ENCODE measurements around the gene C21orf58.
"Not testable (repeated sequence)": the region's sequence is repeated elsewhere in the genome, so short reads cannot be mapped to it uniquely, and the experiment has no call there.

The C21orf58 gene

DNA sequence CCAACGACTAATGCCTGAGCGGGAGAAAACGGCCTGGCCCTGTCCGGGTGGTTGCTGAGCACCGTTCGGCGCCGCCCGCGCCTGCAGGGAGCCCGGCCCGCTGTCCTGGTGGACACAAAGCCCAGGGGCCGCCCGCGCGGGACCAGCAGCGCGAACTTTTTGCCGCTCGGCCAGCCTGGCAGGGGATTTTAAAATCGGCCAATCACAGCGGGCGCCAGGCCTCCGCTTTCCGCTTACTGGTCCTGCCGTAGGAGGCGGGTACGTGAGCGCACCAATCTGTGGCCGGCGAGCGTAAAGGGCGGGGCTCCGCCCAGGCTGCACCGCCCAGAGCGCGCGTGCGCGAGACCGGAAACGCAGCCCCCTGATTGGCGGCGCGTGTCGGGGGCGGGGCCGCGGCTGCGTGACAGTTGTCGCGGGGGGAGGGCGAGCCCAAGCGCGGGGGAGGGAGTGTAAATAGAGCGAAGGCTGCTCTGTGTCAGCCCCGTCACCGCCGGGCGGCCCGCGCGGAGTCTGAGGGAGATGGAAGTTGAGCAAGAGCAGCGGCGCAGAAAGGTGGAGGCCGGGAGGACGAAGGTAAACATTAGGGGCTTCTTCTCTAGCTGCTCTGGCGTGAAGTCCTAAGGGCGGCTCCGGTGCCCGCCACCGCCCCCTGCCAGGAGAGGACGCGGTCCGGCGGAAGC lies at the start of gene C21orf58, which contains the start of gene PCNT:
Gene C21orf58 (minus strand): TSS at position 161 of the 680 bp plus-strand sequence. CDS start 1,132 bp downstream, outside the sequence.
Gene PCNT (plus strand): TSS at position 447 of the 680 bp plus-strand sequence. CDS start 73 bp downstream, at position 520.
- DNase-seq (ENCODE audit: low read depth, low spot score): peak; percentile 81

DNA sequence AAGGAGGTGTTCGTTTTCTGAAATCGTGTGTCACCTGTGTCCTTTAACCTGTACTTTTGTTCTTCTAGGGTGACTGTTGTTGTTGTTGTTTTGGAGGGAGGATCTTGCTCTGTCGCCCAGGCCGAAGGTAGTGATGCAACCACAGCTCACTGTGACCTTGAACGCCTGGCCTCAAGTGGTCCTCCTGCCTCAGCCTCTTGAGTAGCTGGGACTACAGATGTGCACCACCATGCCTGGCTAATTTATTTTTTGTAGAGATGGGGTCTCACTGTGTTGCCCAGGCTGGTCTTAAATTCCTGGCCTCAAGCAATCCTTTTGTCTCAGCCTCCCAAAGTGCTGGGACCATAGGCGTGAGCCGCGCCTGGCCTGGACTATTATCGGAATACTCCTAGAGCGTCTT lies 49.3 kb upstream of the C21orf58 start:
- not testable (repeated sequence) for DNase-seq (ENCODE audit: low read depth, low spot score)

DNA sequence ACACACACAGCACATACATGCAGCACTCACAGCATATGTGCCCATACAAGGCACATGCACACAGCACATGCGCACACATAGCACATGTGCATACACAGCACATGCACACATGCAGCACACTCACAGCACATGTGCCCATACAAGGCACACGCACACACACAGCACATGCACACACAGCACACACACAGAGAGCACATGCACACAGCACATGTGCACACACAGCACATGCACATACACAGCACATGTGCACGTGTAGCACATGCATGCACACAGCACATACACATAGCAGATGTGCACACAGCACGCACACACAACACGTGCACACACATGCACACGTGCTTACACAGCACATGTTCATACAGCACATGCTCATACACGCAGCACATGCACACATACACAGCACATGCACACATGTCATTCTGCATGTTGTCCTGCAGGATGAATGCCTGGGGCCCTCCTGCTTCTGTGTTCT lies 48.4 kb upstream of the C21orf58 start:
- no peak for DNase-seq (ENCODE audit: low read depth, low spot score)

DNA sequence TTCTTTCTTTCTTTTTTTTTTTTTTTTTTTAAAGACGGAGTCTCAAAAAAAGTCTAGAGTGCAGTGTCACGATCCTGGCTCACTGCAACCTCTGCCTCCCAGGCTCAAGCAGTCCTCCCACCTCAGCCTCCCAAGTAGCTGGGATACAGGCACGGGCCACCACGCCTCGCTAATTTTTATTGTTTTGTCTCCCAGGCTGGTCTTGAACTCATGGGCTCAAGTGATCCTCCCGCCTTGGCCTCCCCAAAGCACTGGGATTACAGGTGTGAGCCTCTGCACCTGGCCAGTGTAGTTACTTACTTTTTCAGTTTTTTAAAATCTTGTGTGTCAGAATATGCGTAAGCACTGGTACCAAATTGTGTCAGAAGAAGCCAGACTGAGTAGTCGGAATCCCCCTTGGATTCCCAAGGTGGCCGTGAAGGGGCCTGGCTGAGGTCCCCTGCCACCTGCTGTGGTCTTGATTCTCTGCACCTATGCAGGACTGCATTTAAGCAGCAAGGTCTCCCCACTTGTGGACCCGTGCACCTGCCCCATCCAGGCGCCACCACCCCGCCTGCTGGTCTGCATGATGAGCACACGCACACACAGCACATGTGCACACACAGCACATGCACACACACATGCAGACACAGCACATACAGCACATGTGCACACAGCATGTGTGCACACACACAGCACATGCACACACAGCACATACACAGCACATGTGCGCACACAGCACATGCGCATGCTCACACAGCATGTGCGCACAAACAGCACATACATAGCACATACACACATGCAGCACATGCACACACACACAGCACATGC lies 47.7 kb upstream of the C21orf58 start:
- DNase-seq (ENCODE audit: low read depth, low spot score): no peak

DNA sequence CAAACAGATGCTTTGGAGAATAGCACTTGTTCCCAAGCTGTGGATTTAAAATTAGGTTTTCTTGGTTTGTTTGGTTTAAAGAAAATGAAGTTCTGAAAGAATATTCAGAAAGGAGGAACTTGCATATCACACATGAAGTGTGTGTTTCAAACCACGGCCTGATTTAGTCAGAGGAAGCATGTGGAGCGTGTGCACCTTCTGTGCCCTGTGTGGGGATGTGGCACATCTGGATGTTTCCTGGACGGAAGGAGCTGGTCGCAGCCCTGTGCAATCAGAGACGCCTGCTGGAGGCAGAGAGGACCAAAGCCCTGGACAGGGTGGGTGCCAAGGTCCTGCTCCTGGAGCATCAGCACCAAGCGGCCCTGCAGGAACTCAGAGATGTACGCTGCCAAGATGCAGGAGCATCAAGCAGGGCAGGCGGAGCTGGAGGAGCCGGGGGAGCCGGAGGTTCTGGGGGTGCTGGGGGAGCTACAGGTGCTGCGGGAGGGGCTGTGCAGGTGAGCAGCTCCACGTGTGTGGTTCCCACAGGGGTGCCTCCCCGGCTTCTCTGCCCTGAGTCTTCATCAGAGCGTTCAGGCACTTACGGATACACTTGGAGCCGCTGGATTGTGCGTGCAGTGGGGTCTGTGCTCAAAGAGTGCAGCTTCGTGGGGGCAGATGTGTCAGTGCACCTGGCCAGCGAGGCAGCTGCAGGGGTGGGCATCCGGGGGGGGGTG lies 46.0 kb upstream of the C21orf58 start:
- no peak for DNase-seq (ENCODE audit: low read depth, low spot score)

DNA sequence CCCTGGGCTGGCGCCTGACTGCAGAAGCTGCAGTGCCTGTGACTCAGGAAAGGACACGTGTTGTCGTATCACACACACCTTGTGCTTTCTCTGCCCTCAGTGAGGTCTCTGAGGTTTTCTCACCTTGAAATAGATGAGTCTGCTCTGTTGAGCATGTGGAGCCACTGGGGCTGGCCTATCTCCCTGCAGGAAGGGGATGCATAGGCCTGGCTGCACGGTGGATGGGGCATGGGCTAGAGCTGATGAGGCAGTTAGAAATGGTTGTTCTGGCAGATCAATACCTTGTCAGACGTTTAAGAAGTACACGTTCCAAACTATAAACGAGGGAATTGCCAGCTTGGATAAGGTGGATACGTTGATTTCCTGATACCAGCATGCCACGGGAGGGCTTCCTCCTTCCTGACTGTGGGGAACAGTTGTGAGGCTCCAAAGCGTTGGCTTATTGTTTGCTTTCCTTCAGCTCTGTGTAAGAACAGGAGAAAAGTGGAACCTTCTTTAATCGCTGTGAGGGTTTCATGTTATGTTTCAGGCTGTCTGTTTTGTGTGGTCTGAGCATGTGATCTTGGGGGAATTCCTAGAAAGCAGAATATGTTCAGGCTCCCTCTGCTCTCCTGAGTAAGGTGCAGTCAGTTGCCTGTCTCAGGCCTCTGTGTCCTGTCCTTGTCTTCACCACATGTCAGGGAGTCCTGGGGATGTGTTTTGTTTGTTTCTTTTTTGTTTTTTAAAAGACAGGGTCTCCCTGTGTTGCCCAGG lies 45.0 kb upstream of the C21orf58 start:
- no peak for DNase-seq (ENCODE audit: low read depth, low spot score)

DNA sequence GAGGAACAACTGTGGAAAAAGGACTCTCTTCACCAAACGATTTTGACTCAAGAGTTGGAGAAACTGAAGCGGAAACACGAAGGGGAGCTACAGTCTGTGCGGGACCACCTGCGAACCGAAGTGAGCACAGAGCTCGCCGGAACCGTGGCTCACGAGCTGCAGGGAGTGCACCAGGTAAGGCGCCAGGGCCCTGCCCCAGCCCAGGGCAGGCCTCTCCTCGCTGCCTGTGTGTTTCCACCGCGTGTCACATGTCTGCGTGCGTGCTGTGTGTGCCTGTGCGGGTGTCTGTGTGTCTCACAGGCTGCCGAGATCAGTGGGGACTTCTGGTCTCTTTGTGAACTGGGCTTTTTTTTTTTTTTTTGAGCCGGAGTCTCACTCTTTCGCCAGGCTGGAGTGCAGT lies 43.3 kb upstream of the C21orf58 start:
- no peak for DNase-seq (ENCODE audit: low read depth, low spot score)

DNA sequence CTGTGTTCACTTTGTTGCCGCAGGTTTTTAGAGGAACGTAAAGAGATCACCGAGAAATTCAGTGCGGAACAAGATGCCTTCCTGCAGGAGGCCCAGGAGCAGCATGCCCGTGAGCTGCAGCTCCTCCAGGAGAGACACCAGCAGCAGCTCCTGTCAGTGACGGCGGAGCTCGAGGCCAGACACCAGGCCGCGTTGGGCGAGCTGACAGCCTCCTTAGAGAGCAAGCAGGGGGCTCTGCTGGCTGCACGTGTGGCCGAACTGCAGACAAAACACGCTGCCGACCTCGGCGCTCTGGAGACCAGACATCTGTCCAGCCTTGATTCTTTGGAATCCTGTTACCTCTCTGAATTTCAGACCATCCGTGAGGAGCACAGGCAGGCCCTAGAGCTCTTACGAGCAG lies 42.9 kb upstream of the C21orf58 start:
- DNase-seq (ENCODE audit: low read depth, low spot score): no peak

DNA sequence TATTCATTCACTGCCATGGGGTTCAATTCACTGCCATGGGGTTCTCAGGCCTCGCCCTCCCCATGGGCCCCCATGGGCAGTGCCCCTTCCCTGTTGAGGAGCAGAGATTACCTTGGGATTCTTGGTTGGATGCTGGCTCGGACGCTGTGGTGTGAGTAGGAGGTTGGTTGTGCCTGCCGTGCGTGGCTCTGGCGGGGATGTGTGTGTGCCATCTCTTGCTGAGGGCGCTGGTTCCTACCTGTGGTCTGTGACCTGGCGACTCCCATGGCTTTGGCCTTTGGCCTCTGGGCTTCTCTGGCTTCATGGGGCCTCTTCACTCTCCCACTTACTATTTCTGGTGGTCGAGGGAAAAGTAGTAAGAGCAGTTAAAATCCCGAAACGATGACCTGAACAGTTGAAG lies 42.4 kb upstream of the C21orf58 start:
- DNase-seq (ENCODE audit: low read depth, low spot score): no peak

DNA sequence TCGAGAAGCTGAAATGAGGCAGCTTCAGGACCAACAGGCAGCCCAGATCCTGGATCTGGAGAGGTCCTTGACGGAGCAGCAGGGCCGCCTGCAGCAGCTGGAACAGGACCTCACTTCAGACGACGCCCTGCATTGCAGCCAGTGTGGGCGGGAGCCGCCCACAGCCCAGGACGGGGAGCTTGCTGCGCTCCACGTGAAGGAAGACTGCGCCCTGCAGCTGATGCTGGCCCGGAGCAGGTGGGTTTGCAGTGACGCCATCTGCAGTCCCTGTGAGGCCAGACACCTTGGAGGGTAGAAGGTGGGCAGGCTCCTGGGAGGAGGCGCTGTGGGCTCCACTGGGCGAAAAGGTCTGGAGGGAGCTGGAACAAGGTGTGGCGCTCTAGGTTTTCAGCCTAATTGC lies 40.0 kb upstream of the C21orf58 start:
- DNase-seq (ENCODE audit: low read depth, low spot score): no peak

DNA sequence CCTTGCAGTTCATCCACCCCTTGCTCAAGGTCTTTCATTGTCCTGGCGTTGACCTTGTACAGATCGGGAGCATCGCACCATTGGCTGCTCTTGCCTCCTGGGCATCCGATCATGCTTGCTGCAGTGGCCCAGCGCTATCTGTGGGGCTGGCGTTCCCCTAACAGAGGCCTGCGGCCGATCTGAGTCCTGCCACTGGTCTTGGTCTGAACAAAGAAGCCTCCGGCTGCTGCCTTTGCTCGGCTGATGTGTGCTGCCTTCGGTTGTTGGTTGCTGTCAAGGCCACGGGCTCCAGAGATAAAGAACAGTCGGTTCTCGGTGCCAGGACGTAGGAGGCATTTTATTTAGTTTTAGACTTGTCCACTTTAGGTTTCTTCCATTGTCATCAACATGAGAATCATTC lies 39.3 kb upstream of the C21orf58 start:
- no peak for DNase-seq (ENCODE audit: low read depth, low spot score)

DNA sequence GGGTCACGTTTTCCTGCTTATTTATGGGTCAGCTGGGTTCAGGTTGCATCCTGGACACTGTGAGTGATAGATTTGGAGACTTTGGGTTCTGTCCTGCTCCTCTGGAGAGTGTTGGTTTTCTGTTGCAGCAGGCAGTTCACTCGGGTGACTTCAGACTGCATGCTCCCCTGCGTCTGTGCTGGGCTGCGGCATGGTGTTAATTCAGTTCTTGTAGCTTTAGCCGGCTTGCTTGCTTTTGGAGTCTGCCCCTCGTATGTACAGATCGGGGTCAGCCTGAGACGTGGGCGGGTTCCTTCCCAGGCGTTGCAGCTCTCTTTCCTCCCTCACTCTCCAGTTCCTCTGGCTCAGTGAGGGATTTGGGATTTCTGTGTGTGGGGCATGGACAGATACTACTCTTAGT lies 38.3 kb upstream of the C21orf58 start:
- DNase-seq (ENCODE audit: low read depth, low spot score): no peak

DNA sequence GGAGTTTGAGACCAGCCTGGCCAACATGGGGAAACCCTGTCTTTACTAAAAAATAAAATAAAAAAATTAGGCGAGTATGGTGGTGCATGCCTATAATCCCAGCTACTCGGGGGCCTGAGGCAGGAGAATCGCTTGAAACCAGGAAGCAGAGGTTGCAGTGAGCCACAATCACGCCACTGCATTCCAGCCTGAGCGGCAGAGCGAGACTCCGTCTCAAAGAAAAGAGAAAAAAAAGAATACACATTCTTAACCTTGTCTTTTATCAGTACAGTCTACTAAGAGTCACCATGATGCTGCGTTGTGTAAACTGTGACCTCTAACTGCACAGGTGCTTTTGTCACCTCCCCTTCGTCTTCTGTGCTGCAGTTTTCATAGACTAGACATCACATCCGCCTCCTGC lies 37.5 kb upstream of the C21orf58 start:
- DNase-seq (ENCODE audit: low read depth, low spot score): no peak

DNA sequence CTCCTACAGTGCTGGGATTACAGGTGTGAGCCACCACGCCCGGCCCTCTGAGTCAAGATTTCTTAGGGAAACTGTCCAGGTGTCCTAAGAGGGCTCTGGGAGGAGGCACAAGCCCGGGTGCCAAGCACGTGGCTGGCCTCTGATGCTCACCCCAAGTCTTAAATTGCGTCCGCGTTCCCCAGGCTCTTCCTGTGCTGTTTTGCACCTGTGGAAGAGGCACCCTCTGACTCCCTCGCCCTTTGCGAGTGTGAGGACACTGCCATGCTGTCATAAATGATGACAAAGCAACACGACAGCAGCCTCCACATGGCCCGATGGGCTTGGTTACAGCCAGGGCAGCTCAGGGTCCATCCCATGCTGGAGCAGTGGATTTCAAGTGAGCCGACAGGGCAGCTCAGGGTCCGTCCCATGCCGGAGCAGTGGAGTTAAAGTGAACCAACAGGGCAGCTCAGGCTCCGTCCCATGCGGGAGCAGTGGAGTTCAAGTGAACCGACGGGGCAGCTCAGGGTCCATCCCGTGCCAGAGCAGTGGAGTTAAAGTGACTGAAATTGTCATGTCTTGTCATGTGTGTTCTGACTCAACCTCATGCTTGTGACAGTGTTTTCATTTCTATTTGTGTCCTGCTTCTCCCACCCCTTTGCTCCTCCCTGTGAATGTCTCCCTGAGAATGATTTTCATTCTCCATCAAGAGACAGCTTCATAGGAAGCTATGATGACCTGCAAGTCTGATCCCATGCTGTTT lies 34.2 kb upstream of the C21orf58 start:
- DNase-seq (ENCODE audit: low read depth, low spot score): no peak

DNA sequence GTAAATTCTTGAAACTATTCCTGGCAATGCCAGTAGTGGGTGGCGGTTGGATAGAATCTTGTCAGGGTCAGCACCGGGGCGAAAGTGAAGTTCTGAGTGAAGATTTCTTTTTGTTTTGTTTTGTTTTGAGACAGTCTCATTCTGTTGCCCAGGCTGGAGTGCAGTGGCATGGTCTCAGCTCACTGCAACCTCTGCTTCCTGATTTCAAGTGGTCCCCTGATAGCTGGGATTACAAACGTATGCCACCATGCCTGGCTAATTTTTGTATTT lies 33.6 kb upstream of the C21orf58 start:
- DNase-seq (ENCODE audit: low read depth, low spot score): no peak

DNA sequence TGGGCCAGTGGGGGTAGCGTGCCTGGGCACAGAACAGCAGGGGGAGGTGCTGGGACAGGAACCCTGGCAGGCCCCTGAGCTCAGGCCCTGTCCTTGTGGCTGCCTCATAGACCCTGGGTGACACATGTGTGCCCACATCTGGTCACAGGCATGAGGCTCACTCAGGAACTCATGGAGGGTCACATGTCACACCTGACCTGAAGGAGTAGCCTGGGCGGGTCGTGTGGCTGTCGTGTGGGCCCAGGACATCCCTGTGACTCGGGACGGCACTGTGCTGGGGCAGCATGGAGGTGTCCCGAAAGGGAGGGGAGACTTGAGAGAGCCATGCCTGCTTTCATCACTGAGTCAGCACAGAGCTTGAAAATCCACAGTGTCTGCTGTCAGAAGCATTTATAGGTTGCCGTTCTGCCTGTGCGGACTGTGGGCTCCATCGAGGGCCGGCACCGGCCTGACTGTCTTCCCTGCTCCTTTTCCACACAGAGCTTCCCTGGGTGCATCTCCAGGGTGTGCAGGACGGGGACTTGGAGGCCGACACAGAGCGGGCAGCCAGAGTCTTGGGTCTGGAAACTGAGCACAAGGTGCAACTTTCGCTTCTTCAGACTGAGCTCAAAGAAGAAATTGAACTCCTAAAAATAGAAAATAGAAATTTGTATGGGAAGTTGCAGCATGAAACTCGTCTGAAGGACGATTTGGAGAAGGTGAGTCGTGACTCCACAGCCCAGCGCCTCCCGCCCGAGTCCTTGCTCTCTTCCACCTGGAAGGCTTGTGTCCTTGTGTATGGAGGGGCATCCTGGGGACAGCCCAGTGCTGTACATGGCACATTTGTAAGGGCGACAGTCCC lies 33.0 kb upstream of the C21orf58 start:
- DNase-seq (ENCODE audit: low read depth, low spot score): no peak

DNA sequence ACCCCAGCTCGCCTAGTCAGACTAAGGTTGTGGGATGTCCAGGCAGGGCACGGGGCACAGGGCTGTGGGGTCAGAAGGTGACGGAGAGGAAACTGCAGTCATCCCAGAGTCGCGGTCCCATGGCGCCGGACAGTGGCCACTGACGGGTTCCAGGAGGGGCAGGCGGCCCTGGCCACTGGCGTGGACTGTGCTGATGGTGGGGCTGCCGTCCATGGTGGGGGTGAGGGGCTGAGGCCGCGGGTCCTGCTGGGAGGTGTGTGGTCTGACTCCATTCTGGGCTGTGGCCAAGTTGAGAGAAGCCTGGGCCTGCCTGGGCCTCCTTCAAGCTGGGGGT lies 32.3 kb upstream of the C21orf58 start:
- DNase-seq (ENCODE audit: low read depth, low spot score): no peak

DNA sequence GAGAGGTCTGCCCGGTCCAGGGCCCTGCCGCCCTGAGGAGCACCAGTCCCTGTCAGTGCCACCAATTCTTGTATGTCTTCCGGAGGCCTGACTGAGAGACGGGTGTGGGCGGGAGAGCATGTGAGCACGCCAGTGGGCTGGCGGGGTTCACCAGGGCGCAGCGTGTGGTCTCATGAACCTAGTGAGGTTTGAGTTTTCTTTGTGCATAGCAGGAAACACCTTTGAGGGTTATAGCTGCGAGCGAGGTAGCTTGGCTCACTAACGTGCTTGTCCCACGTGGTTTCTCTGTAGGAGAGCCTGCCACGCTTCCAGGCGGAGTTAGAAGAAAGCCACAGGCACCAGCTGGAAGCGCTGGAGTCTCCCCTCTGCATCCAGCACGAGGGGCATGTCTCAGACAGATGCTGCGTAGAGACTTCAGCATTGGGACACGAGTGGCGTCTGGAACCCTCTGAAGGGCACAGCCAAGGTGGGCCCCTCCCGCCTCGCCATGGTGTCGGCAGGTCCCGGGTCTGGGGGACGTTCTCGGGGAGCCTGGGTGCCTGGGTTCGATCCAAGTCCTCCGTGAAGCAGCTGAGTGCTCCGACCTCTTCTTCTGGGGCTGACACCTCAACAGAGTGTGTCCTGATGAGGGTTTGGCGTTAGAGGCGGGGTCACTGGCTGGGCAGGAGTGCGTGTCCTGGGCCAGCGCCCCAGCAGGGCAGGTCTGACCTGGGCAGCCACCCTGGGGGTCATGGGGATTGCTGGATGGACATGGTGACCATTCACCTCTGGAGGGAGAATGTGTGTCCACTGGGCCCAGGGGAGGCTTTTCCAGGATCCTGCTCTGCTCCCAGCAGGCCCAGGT lies 31.7 kb upstream of the C21orf58 start:
- DNase-seq (ENCODE audit: low read depth, low spot score): no peak

DNA sequence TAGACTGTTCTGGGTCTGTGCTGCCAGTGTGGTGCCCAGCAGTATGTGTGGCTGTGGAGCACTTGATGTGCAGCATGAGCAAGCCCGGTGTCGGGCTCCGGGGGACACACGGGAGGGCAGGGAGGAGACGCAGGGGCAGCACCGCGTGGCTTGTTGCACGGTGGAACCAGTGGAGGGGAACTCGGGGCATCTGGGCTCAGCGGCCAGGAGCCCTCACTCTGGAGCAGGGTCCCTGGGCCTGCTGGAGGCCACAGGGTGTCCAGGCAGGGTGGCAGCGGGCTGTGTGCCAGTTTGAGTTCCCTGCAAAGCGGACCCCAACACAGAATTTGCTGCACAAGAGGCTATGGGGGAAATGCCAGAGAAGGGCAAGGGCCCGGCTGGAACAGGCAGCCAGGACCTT lies 30.8 kb upstream of the C21orf58 start:
- DNase-seq (ENCODE audit: low read depth, low spot score): no peak
